NCI-H146 (cell line): Measurements from ENCODE around the gene KHSRP.
"Not testable (repeated sequence)": the region's sequence is repeated elsewhere in the genome, so short reads cannot be mapped to it uniquely, and the experiment has no call there.

Experiments used
- DNase-seq: peaks from one replicate; lab custom pipeline; 2025; lab: John Stamatoyannopoulos, UW

Gene KHSRP

GRCh38 chr19:6417713-6418561 is 6.7 kb downstream of the KHSRP start:
- DNase-seq = no peak

- DNase-seq = no peak
These were observed 7.8 kb downstream of the KHSRP start for GRCh38 chr19:6416658-6417405.

- DNase-seq = no peak
These were observed 8.9 kb downstream of the KHSRP start for GRCh38 chr19:6415591-6416190.

- DNase-seq = no peak
These were observed 9.6 kb downstream of the KHSRP start for GRCh38 chr19:6414793-6415590.

GRCh38 chr19:6413721-6414643 is 10.6 kb downstream of the KHSRP start:
- no peak for DNase-seq

GRCh38 chr19:6413291-6413690 is 11.3 kb downstream of the KHSRP start:
- DNase-seq = no peak

- no peak for DNase-seq
These were observed 12.0 kb downstream of the KHSRP start for GRCh38 chr19:6412447-6413091.

GRCh38 chr19:6412061-6412446 is 12.6 kb downstream of the KHSRP start:
- no peak for DNase-seq

- no peak for DNase-seq
These were observed 15.3 kb downstream of the KHSRP start for GRCh38 chr19:6409346-6409745.

- no peak for DNase-seq
These were observed 18.2 kb downstream of the KHSRP start for GRCh38 chr19:6406401-6406800.

GRCh38 chr19:6402837-6403608 is 21.6 kb downstream of the KHSRP start:
- no peak for DNase-seq

- no peak for DNase-seq
These were observed 22.6 kb downstream of the KHSRP start for GRCh38 chr19:6402058-6402457.

- not testable (repeated sequence) for DNase-seq
These were observed 24.3 kb downstream of the KHSRP start for GRCh38 chr19:6400062-6400944.

GRCh38 chr19:6396305-6396704 is 28.3 kb downstream of the KHSRP start:
- DNase-seq = no peak

- no peak for DNase-seq
These were observed 29.8 kb downstream of the KHSRP start for GRCh38 chr19:6394831-6395230.

- no peak for DNase-seq
These were observed 30.6 kb downstream of the KHSRP start for GRCh38 chr19:6393983-6394412.

- DNase-seq = peak; percentile 88
These were observed 31.3 kb downstream of the KHSRP start, which contains the start of gene GTF2F1 for GRCh38 chr19:6393074-6393982. GTF2F1 (minus strand) TSS chr19:6393164; CDS start chr19:6392995, 169 bp downstream.
